Fibroblast of gingiva (primary cell): ENCODE data around the gene SRRM4.

Experiments used
- DNase-seq: peaks from one replicate; pipeline ENCODE4 v3.0.0-alpha.2; 2011; ENCODE audit warnings: low read depth

SRRM4 gene

GRCh38 chr12:119171291-119171690 is 189.9 kb downstream of the SRRM4 start:
- no peak for DNase-seq

GRCh38 chr12:119171691-119172425 is 190.5 kb downstream of the SRRM4 start:
- no peak for DNase-seq

- no peak for DNase-seq
These were observed 193.7 kb downstream of the SRRM4 start for GRCh38 chr12:119175081-119175480.

GRCh38 chr12:119176267-119177055 is 195.1 kb downstream of the SRRM4 start:
- peak; percentile 85 for DNase-seq

DNA sequence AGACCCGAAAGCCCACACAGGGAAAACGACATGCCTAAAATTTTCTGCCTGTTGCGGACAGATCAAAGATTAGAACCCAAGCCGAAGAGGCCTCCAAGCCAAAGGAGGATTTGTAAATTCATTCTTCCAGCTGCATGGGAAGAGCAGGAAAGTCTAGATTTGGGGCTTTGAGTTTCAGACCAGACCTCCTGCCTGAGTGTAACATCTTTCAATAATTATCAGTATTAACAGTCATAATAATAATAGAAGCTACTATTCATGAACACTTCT is 195.7 kb downstream of the SRRM4 start:
- no peak for DNase-seq

DNA sequence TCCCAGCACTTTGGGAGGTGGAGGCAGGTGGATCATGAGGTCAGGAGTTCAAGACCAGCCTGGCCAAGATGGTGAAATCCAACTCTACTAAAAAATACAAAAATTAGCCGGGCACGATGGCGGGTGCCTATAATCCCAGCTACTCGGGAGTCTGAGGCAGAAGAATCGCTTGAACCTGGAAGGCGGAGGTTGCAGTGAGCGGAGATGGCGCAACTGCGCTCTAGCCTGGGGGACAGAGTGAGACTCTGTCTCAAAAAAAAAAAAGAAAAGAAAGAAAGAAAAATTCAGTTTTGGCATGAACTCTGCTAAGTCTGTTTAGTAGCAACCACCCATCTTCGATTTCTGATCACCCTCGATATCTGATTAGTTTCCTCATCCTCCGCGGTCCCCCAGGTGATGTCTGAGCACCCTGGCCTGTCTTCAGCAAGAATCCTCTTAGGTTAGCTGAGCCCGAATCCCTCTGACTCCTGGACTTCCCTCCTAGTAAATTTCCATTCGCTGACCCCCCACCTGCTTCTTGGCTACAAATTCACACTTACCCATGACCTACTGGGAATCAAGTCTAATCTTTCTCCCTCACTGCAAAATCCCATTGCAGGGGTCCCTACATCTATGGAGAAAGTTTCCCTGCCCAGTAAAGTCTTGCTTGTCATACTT is 196.5 kb downstream of the SRRM4 start:
- DNase-seq = no peak

DNA sequence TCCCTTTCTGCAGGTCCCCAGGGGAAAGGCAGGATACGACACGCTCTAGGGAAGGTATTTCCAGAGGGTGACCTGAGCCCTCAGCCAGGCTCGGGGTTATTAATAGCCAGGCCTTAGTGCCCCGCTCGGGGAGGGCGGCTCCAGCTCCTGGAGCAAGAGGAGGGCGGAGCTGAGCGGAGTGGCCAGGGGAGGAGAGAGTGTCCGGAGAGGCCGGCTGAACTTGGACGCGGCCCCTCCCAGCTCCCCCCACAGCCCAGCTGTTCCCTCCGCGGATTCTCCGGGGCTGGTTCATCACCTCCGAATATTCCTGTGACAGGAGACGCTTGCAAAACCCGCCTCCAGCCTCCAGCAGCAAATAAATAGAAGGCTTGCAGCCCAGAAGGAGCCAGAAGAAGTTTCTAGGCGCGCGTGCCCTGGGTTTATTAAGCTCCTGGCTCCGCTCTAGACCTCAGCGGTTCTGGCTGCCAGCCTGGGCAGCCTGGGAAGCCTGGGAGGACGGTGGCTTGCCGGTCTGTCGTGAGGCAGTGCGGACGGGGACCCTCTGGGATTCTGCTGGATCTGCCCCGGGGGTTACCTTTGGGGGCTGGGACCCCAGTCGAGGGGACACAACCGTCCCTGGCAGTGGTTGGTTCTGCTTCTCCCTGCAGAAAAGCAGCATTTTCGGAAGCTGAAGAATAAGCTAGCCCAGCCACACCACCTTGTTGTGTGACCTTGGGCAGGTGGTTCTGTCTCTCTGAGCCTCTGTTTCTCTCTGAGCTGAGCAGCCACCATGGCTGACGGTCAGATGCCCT is 197.4 kb downstream of the SRRM4 start, which contains the start of gene HSPB8:
Gene HSPB8 (plus strand): TSS at position 388 of the 791 bp plus-strand sequence. CDS start 382 bp downstream, at position 770.
- DNase-seq = peak; percentile 90

GRCh38 chr12:119179335-119180021 is 198.1 kb downstream of the SRRM4 start:
- peak; percentile 14 for DNase-seq

GRCh38 chr12:119180380-119181040 is 199.2 kb downstream of the SRRM4 start:
- DNase-seq = peak; percentile 56

- DNase-seq = no peak
These were observed 199.9 kb downstream of the SRRM4 start for GRCh38 chr12:119181202-119181601.

DNA sequence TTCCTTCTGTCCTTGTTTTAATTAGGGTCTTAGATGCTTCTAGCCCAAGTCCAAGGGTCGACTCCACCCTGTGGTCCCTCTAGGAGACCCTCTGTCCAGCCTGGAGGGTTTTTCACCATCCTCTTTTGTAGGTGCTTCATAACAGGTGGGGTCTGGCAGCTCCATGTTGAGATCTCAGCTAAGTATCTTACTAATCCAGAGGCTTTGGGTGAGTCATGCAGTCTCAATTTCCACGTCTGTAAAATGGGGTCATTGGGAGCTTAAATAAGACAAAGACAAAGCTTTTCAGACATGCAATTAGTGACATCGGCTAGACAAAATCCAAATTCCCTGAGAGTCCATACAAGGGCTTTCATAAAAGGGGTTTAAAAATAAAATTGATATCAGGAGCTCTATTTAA is 200.6 kb downstream of the SRRM4 start:
- no peak for DNase-seq

GRCh38 chr12:119182701-119183493 is 201.6 kb downstream of the SRRM4 start:
- DNase-seq = peak; percentile 42

DNA sequence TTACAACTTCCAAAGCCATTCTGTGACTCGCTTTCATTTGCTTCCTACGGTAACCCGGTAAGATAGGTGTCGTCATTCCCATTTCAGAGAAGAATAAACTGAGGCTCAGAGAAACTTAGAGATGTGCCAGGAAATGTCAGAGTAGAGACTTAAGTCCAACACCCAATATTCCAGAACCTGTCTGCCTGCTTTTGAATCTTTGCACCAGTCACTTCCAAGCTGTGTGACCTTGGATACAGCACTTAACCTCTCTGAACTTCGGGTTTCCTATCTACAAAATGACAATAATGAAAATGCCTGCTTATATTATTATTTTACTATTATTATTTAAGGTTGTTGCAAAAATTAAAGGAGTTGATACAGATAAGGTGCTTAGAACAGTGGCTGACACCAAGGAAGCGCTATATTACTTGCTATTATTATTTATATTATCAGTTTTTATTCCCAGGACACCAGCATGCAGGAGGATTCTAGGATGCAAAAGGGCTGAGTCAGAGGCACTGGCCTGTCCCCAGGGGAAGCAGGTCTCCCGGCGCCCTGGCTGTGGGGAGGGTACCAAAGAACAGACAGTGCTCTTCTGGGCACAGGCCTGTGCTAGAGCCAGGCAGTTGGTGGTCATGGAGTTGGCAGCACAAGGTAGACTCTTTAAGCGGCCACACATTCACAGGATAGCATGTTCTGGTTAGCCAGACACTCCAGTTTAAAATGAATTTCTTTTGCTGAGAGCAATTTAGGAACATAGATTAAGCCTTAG is 202.8 kb downstream of the SRRM4 start:
- no peak for DNase-seq

DNA sequence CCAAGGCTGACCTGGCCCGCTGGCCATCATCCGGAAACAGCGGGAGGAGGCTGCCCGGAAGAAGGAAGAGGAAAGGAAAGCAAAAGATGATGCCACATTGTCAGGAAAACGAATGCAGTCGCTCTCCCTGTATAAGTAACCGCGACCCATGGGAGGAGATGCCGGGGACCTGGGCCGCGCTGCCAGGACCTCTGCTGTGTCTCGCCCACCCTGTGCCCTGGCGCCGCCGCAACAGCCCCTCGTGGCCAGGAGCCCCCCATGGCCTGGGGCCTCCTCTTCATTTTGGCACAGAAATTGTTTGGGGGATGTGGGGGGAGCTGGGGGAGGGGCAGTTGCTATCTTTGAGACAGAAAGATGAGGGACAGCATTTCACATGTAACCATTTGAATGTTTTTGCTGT is 213.9 kb downstream of the SRRM4 start:
- no peak for DNase-seq

DNA sequence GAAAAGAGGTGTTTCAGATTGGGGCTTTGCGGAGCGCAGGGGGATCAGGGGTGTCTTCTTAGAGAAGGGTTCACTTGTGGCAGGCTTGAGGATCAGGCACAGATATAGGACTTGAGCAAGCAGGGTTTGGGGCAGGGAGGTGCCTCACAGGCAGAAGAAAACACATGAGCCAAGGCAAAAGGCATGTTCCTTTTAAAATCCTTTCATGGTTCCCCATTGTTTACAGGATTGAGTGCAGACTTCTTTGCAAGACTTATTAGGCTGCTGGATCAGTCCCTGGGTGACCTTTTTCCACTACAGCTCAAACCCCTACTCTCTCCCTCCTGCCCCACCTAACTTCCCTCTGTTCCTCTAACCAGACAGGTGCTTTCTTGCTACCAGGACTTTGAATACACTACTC is 217.1 kb downstream of the SRRM4 start:
- DNase-seq = no peak

DNA sequence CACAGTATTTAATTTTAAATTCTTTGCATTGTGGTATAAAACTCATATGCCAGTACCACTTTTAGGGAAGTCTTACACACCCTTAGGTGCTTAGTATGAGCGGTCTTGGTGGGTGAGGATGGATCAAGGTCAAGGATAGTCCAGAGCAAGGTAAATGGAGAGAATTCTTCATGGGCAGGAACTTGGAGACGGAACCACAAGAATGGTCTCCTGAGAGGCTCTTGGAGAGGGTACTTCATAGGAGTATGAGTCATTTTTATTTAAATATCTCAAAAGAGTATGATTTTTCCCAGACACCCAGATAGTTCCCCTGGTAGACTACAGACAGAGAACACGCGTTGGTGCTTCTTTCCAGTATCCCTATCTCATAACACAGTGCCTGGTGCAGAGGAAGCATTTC is 219.3 kb downstream of the SRRM4 start:
- DNase-seq = no peak

- DNase-seq = no peak
These were observed 220.6 kb downstream of the SRRM4 start for GRCh38 chr12:119201789-119202543.

GRCh38 chr12:119202544-119202943 is 221.2 kb downstream of the SRRM4 start:
- no peak for DNase-seq

- no peak for DNase-seq
These were observed 222.8 kb downstream of the SRRM4 start for GRCh38 chr12:119204131-119204530.
